Astrocyte (in vitro differentiated cells and primary cell): ENCODE measurements around the gene ABCF2. TPM values are rescaled to one million over a fixed set of nuclear protein-coding genes. Genes with fewer than 3 reads are reported as not detected.

Experiments
- DNase-seq: peaks from one replicate; pipeline ENCODE4 v3.0.0-alpha.2; 2010; ENCODE audit warnings: low read depth
- FAIRE-seq: peaks from 2 replicates; lab custom pipeline; 2011; peaks lifted over from hg19 to GRCh38; lab: Jason Lieb, UNC
- H2AFZ ChIP-seq: 2 replicates; pipeline ENCODE4 v1.6.0; 2012; ENCODE audit warnings: low read depth, low read length, inconsistent platforms
- H3K27ac ChIP-seq: 2 replicates; pipeline ENCODE4 v1.5.1; 2011; ENCODE audit warnings: low read depth, low read length, inconsistent platforms
- H3K27me3 ChIP-seq: 2 replicates; pipeline ENCODE4 v1.6.0; 2011; ENCODE audit warnings: low read length, inconsistent platforms; ENCODE audit not compliant: insufficient read depth
- H3K36me3 ChIP-seq: 2 replicates; pipeline ENCODE4 v1.5.1; 2011; ENCODE audit warnings: low read length, inconsistent platforms; ENCODE audit not compliant: insufficient read depth
- H3K4me1 ChIP-seq: 2 replicates; pipeline ENCODE4 v1.5.1; 2011; ENCODE audit warnings: low read length, inconsistent platforms; ENCODE audit not compliant: insufficient read depth
- H3K4me2 ChIP-seq: 2 replicates; pipeline ENCODE4 v1.6.0; 2012; ENCODE audit warnings: low read length, inconsistent platforms
- H3K4me3 ChIP-seq: 2 replicates; pipeline ENCODE4 v1.5.1; 2011; ENCODE audit warnings: low read depth, mild to moderate bottlenecking, low read length, inconsistent platforms; ENCODE audit not compliant: insufficient read depth
- H3K79me2 ChIP-seq: 2 replicates; pipeline ENCODE4 v1.6.0; 2012; ENCODE audit warnings: mild to moderate bottlenecking, low read length, inconsistent platforms; ENCODE audit not compliant: insufficient read depth
- H3K9ac ChIP-seq: 2 replicates; pipeline ENCODE4 v1.6.0; 2012; ENCODE audit warnings: mild to moderate bottlenecking, low read length, inconsistent platforms
- H3K9me3 ChIP-seq: 2 replicates; pipeline ENCODE4 v1.5.1; 2012; ENCODE audit warnings: low read depth, mild to moderate bottlenecking, low read length, inconsistent platforms; ENCODE audit not compliant: insufficient read depth
- H4K20me1 ChIP-seq: 2 replicates; pipeline ENCODE4 v1.6.0; 2012; ENCODE audit warnings: low read length, inconsistent platforms; ENCODE audit not compliant: insufficient read depth
- H3K27ac Mint-ChIP-seq: one replicate; pipeline ENCODE4 v1.8.0; 2021; ENCODE audit warnings: mild to moderate bottlenecking, mixed read lengths; ENCODE audit not compliant: unreplicated experiment
- H3K27me3 Mint-ChIP-seq: one replicate; pipeline ENCODE4 v1.8.0; 2021; ENCODE audit warnings: low read depth, mixed read lengths; ENCODE audit not compliant: unreplicated experiment
- H3K36me3 Mint-ChIP-seq: one replicate; pipeline ENCODE4 v1.8.0; 2021; ENCODE audit warnings: low read depth, mixed read lengths; ENCODE audit not compliant: unreplicated experiment
- H3K4me1 Mint-ChIP-seq: one replicate; pipeline ENCODE4 v1.8.0; 2021; ENCODE audit warnings: low read depth, mixed read lengths; ENCODE audit not compliant: unreplicated experiment
- H3K4me3 Mint-ChIP-seq: one replicate; pipeline ENCODE4 v1.8.0; 2021; ENCODE audit warnings: mild to moderate bottlenecking, moderate library complexity, mixed read lengths; ENCODE audit not compliant: unreplicated experiment
- H3K9me3 Mint-ChIP-seq: one replicate; pipeline ENCODE4 v1.8.0; 2021; ENCODE audit warnings: mild to moderate bottlenecking, mixed read lengths; ENCODE audit not compliant: unreplicated experiment
- EZH2 ChIP-seq: IDR thresholded peaks from 2 replicates; pipeline ENCODE4 v1.6.1; 2012; ENCODE audit warnings: mild to moderate bottlenecking, low read length, inconsistent platforms; ENCODE audit not compliant: insufficient read depth
- total RNA-seq: library from RNA; stranded (reverse); gene quantifications from 2 replicates; pipeline ENCODE4 v1.2.1, GENCODE V29; 2021
- TF ChIP-seq, protein P1 (sequence below): IDR thresholded peaks from 2 replicates; pipeline ENCODE4 v1.5.1; 2011; ENCODE audit warnings: low read depth, mild to moderate bottlenecking, inconsistent platforms, low read length, moderate library complexity; ENCODE audit not compliant: insufficient read depth

ABCF2 gene
- total RNA-seq, 1 donor from 2014 or later: 53.2 TPM

GRCh38 chr7:151255390-151255789, 28.4 kb upstream of the ABCF2 start:
- no peaks in the 10 kb centered on the region for H3K9me3 ChIP-seq
- no peak overlapping the region for H3K4me3 Mint-ChIP-seq
- DNase-seq: no peak
- peaks cover 9% of the 10 kb centered on the region for H3K36me3 Mint-ChIP-seq
- TF ChIP-seq, protein P1, sequence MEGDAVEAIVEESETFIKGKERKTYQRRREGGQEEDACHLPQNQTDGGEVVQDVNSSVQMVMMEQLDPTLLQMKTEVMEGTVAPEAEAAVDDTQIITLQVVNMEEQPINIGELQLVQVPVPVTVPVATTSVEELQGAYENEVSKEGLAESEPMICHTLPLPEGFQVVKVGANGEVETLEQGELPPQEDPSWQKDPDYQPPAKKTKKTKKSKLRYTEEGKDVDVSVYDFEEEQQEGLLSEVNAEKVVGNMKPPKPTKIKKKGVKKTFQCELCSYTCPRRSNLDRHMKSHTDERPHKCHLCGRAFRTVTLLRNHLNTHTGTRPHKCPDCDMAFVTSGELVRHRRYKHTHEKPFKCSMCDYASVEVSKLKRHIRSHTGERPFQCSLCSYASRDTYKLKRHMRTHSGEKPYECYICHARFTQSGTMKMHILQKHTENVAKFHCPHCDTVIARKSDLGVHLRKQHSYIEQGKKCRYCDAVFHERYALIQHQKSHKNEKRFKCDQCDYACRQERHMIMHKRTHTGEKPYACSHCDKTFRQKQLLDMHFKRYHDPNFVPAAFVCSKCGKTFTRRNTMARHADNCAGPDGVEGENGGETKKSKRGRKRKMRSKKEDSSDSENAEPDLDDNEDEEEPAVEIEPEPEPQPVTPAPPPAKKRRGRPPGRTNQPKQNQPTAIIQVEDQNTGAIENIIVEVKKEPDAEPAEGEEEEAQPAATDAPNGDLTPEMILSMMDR: no peak
- TF ChIP-seq EZH2: no peak
- peaks cover 50% of the 10 kb centered on the region for H3K27me3 Mint-ChIP-seq
- H3K36me3 ChIP-seq: no peaks in the 10 kb centered on the region
- H3K9me3 Mint-ChIP-seq: no peaks in the 10 kb centered on the region
- no peak overlapping the region for H3K9ac ChIP-seq
- no peaks in the 10 kb centered on the region for H3K79me2 ChIP-seq
- H2AFZ ChIP-seq: no peak overlapping the region
- peaks cover 15% of the 10 kb centered on the region for H3K4me1 ChIP-seq
- peaks cover 7% of the 10 kb centered on the region for H3K27me3 ChIP-seq
- H3K27ac Mint-ChIP-seq: no peak overlapping the region
- H3K4me2 ChIP-seq: no peak overlapping the region
- no peak overlapping the region for H3K27ac ChIP-seq
- no peaks in the 10 kb centered on the region for H4K20me1 ChIP-seq
- H3K4me3 ChIP-seq: no peak overlapping the region
- no peak for FAIRE-seq
- peaks cover 13% of the 10 kb centered on the region for H3K4me1 Mint-ChIP-seq

DNA sequence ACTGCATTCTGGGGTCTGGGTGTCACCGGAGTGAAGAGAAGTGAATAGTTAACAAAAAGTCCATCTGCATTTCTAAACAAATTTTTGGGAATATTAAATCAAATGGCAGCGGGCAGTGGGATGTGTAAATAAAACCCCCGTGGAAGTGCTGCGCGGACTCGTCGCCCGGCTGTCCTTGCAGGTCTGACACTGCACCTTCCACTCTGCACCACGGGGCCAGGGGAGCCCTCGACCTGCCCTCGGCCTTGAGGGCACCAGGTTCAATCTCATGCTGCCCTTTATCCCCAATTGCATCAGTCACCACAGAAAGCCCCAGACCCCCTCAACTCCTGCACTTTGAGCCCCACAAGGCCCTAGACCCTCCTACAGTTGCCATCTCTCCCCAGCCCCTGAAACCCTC, 27.8 kb upstream of the ABCF2 start:
- Histone ChIP-seq H3K79me2 (no peaks in the 10 kb centered on the region), H3K27me3 (peaks cover 1% of the 10 kb centered on the region), H3K27ac (no peak overlapping the region), H4K20me1 (no peaks in the 10 kb centered on the region), H3K36me3 (no peaks in the 10 kb centered on the region), H3K9ac (no peak overlapping the region), H2AFZ (no peak overlapping the region), H3K4me1 (peaks cover 20% of the 10 kb centered on the region), H3K4me2 (no peak overlapping the region), H3K4me3 (no peak overlapping the region), H3K9me3 (no peaks in the 10 kb centered on the region)
- Mint-ChIP-seq H3K4me3 (no peak overlapping the region), H3K27ac (no peak overlapping the region), H3K4me1 (peaks cover 18% of the 10 kb centered on the region), H3K9me3 (no peaks in the 10 kb centered on the region), H3K27me3 (peaks cover 44% of the 10 kb centered on the region), H3K36me3 (peaks cover 9% of the 10 kb centered on the region)
- TF ChIP-seq EZH2: no peak
- TF ChIP-seq, protein P1: no peak
- DNase-seq (no peak), FAIRE-seq (no peak)

- H3K27ac Mint-ChIP-seq: no peak overlapping the region
- Histone ChIP-seq H3K36me3 (no peaks in the 10 kb centered on the region), H3K4me3 (no peak overlapping the region), H3K9ac (no peak overlapping the region), H3K27me3 (no peaks in the 10 kb centered on the region), H2AFZ (no peak overlapping the region), H3K4me1 (peaks cover 25% of the 10 kb centered on the region), H3K4me2 (no peak overlapping the region), H3K79me2 (no peaks in the 10 kb centered on the region), H3K9me3 (no peaks in the 10 kb centered on the region), H3K27ac (no peak overlapping the region), H4K20me1 (no peaks in the 10 kb centered on the region)
- H3K4me3 Mint-ChIP-seq: no peak overlapping the region
- H3K27me3 Mint-ChIP-seq: peaks cover 42% of the 10 kb centered on the region
- TF ChIP-seq EZH2: no peak
- TF ChIP-seq, protein P1: no peak
- peaks cover 19% of the 10 kb centered on the region for H3K4me1 Mint-ChIP-seq
- DNase-seq (no peak), FAIRE-seq (no peak)
- H3K9me3 Mint-ChIP-seq: no peaks in the 10 kb centered on the region
- H3K36me3 Mint-ChIP-seq: peaks cover 9% of the 10 kb centered on the region
Observed at GRCh38 chr7:151254316-151254715, 27.3 kb upstream of the ABCF2 start.
